ENCODE measurements around the gene C1orf105.
"Not testable (repeated sequence)": the region's sequence is repeated elsewhere in the genome, so short reads cannot be mapped to it uniquely, and the experiment has no call there.

Gene C1orf105

GRCh38 chr1:172487550-172487949 is 67.1 kb downstream of the C1orf105 start:
- DNase-seq (ENCODE audit: low spot score), result no peak

GRCh38 chr1:172488393-172488792 is 67.9 kb downstream of the C1orf105 start:
- DNase-seq (ENCODE audit: low spot score), result no peak

- no peak for DNase-seq (ENCODE audit: low spot score)
These were observed 69.4 kb downstream of the C1orf105 start for GRCh38 chr1:172489847-172490246.

GRCh38 chr1:172492421-172492820 is 71.9 kb downstream of the C1orf105 start:
- DNase-seq (ENCODE audit: low spot score), result no peak

GRCh38 chr1:172494166-172494565 is 73.7 kb downstream of the C1orf105 start:
- no peak for DNase-seq (ENCODE audit: low spot score)

GRCh38 chr1:172496127-172496526 is 75.6 kb downstream of the C1orf105 start:
- not testable (repeated sequence) for DNase-seq (ENCODE audit: low spot score)

DNA sequence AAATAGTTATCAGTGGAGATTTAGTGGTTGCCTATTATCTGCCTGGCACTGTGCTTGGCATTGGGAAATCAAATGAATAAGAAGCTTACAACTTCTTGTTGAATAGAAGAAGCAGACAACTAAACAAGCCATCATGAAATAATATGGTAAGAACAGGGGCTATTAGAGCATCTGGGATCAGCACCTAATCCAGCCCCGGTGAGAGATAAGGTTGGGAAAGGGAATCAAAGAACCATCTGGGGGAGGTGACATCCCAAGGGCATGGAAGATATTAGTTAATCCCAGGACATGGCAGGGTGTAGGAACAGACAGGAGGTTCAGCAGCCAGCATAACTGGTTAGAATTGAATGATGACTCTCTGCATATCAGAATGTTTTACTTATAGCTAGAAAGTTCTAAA is 76.2 kb downstream of the C1orf105 start:
- DNase-seq (ENCODE audit: low spot score), result no peak

DNA sequence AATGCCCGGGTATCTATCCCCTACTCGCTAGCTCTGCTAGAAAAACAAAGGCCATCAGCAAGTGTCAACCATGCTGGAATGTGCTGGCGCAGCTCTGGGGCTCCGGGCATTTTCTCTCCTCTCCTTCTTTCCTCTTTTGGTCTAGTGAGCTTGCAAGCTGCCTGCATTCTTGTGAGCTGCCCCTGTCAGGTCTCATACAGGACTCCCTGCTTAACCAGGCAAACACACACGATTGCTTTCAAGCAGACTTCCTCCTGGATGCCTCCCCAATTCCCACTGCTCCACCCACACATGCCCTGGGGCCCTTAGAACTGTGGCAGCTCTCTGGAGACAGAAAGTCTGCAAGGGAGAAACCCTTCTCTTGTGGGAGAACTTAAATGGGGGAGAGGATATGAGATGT is 76.7 kb downstream of the C1orf105 start:
- DNase-seq (ENCODE audit: low spot score), result no peak

DNA sequence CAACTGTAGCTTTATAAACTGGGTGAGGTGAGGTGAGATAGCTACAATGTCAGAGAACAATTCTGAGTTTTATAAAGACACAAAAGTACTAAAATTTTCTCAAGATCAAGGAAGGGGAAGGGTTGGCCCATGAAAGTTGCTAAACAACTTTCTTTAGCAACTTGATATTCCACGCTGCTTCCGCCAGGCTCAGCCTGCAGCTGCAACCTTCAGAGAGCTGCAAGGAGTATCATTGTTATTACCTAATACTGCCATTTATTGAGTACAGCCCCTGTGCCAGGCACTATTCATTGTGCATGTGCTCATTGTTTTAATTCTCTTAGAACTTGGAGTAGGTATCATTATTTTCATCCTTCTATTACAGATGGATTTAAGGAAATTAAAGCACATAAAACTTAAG is 78.4 kb downstream of the C1orf105 start:
- no peak for DNase-seq (ENCODE audit: low spot score)

GRCh38 chr1:172499636-172500141 is 79.2 kb downstream of the C1orf105 start:
- DNase-seq (ENCODE audit: low spot score), result no peak

DNA sequence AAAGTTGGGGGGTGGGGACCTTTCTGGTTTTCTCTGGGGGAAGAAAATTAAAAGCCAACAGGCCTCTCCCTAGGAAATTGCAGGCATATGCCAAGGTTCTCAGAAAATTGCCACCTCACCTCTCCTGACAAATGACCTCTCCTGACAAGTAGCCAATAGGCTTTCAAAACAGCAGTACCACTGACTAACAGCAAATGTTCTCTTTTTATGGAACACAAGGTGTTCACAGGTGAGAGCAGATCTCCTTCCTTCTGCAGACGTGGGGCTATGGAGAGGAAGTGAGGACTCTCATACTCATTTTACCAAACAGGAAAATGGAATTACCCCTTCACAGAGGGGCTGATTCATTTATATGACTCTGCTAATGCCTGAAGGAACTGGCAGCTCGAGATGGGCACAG is 79.7 kb downstream of the C1orf105 start:
- DNase-seq (ENCODE audit: low spot score), result no peak

- DNase-seq (ENCODE audit: low spot score), result no peak
These were observed 87.3 kb downstream of the C1orf105 start for GRCh38 chr1:172507741-172508140.

- no peak for DNase-seq (ENCODE audit: low spot score)
These were observed 90.0 kb downstream of the C1orf105 start for GRCh38 chr1:172510479-172510878.

DNA sequence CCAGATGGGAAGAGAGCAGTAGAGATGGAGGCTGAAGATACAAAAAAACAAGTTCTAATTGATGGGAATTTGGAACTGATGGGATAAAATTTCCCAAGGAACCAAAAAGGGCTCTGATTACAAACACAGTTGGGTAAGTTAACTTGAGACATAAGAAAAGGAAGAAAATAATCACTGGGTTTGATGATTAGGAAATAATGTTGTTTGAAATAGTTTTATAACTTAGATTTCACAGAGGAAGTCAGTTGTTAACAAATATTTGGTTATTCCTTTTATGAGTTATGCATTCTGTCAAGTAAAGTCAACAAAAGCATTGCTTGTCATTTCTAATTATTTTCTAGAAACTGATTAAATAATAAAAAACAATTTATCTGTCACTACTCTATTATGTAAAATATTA is 92.1 kb downstream of the C1orf105 start:
- DNase-seq (ENCODE audit: low spot score), result no peak

DNA sequence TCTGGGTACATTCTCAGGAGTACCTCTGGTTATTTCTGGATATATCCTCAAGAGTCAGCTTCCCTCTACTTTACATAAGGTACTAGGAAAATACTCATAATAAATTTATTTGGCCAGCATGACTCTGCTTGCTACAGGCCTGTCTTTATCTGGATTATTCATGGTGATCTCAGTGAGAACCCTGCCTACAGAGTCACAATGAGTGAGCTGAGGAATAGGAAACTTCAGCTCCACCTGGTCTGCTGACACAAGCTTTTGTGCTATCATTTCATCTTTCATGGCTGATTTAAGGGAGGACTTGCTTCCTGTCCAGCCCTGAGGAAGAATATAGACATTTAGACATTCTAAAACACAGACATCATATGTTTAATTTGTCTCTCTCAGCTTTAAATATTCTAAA is 93.0 kb downstream of the C1orf105 start:
- no peak for DNase-seq (ENCODE audit: low spot score)

- DNase-seq (ENCODE audit: low spot score), result no peak
These were observed 93.6 kb downstream of the C1orf105 start for GRCh38 chr1:172514108-172514507.

DNA sequence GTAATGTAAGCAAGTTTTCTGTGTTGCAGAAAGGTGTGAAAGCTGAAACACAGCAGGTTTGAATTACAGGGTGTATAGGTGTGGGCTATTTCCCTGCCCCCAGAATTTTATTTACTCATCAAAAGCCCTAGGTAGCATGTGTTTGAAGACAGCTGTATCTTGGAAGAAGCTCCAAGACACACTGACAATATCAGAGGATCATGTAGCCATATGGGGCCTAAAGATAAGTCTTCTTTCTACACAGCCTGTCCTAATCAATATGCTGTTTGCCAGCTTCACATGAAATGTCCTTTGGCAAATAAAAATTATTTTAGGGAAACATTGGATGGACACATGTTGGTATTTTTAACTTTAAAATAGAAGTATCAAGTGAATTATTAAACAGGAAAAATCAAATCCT is 95.0 kb downstream of the C1orf105 start:
- no peak for DNase-seq (ENCODE audit: low spot score)

GRCh38 chr1:172515927-172516326 is 95.4 kb downstream of the C1orf105 start:
- DNase-seq (ENCODE audit: low spot score), result no peak

DNA sequence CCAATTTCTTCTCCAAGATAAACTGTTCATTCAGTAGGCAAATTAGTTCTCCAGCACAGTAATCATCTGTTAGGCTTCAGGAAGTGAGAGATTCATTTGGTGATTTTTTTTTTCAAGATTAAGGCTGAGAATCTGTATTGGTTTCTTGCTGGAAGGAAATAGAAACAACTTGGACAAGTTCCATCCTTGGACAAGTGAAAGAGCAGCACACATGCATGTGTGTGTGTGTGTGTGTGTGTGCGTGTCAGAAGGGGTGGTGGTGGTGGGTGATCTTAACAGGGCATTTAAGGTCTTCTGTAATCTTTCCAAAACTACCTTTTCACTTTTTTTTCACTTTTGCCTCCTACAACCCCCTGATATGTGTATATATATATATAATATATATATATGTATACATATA is 96.6 kb downstream of the C1orf105 start:
- no peak for DNase-seq (ENCODE audit: low spot score)

DNA sequence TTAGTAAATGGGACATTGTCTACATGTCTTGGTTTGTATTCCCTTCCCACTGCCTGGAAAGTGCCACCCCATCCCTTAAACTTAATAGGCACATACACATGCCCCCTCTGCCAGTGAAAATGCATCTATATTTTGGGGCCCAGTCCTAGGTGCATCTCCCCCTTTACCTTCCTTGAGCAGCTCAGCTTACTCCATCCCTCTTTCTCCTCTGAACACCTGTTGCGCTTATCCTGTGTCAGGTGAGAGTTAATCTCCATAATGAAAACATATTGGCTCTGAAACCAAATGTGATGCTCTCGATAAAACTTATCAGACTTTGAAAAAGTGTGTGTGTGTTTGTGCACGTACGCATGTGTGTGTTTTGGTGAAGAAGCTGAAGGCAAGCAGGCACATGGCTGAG is 97.1 kb downstream of the C1orf105 start:
- DNase-seq (ENCODE audit: low spot score), result no peak
